K562 treated with DMSO at 1 percent for 4 hours (cell line): ENCODE results near the gene ESD. TPM values are rescaled to one million over a fixed set of nuclear protein-coding genes. Genes with fewer than 3 reads are reported as not detected.

Experiments used
- total RNA-seq: library from RNA; unstranded; fragments of 300-600 nt; gene quantifications from 2 replicates; pipeline ENCODE4 v1.2.3, GENCODE V29; 2022; ENCODE audit not compliant: insufficient read depth

The ESD gene, protein sequence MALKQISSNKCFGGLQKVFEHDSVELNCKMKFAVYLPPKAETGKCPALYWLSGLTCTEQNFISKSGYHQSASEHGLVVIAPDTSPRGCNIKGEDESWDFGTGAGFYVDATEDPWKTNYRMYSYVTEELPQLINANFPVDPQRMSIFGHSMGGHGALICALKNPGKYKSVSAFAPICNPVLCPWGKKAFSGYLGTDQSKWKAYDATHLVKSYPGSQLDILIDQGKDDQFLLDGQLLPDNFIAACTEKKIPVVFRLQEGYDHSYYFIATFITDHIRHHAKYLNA
- 106 and 125 TPM in 2 replicates for total RNA-seq

DNA sequence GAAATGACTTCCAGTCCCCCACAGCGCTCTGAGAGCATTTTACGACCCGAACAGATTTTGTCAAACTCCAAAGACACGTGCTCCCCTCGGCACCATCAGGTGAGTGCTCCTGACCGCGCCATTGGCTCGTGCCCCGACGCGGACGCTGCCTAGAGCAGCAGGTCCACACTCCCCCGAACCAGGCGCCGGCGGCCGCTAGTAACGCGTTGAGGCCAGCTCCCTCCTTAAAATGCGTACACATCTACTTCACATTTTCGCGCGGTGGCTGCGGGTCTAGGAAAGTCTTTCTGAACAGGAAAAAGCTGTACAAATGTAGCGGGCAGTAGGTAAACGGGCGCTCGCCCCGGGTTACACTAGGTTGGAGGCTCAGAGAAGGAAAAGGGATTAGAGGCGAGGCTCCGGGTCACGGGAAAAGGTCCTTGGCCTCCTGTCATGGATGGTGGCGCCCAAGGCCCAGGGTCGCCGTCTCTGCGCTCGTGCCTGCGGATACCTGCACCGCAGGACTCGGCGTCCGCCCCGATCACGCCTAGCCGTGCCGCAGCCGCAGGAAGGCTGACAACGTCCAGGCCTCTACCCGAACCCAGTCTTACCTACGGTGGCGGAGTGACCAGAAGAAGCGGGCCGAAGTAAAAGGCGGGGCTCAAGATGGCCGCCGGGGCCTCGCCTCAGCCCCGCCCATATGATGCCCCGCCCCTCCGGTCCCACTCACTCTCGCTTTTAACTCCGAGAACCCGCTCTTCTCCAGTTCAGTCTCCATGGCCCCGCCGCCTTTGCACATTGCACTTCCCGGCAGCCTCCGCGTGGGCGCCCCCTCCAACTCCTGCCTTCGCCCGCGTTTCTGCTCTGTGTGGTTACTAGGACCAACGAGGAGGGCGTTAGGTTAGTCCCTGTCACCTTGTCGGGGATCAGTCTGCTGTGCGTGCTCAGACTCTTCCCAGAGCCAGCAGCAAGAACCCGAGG lies at the start of gene ESD:
Gene ESD (minus strand): TSS at position 647 of the 960 bp plus-strand sequence. CDS start 5,748 bp downstream, outside the sequence.

Other genes starting within 250 kb of the ESD start
- 2.4 and 2.5 TPM in 2 replicates for gene LRCH1, start 244.0 kb downstream of the ESD start, total RNA-seq
- not detected in 2 replicates for gene HTR2A, start 99.9 kb upstream of the ESD start, total RNA-seq